DND-41 (cell line): Measurements from ENCODE around the gene EEF1G.

ENCODE experiments used
- CTCF ChIP-seq: IDR thresholded peaks from 2 replicates; pipeline ENCODE4 v1.5.1; 2012; ENCODE audit warnings: borderline replicate concordance, low read length, moderate library complexity, mild to moderate bottlenecking; ENCODE audit not compliant: poor library complexity, severe bottlenecking; ENCODE audit errors: extremely low read depth
- EZH2 ChIP-seq: IDR thresholded peaks from 3 replicates; pipeline ENCODE4 v1.6.1; 2012; ENCODE audit warnings: borderline replicate concordance, low read depth, mild to moderate bottlenecking, moderate library complexity, low read length, inconsistent platforms; ENCODE audit not compliant: severe bottlenecking

DNA sequence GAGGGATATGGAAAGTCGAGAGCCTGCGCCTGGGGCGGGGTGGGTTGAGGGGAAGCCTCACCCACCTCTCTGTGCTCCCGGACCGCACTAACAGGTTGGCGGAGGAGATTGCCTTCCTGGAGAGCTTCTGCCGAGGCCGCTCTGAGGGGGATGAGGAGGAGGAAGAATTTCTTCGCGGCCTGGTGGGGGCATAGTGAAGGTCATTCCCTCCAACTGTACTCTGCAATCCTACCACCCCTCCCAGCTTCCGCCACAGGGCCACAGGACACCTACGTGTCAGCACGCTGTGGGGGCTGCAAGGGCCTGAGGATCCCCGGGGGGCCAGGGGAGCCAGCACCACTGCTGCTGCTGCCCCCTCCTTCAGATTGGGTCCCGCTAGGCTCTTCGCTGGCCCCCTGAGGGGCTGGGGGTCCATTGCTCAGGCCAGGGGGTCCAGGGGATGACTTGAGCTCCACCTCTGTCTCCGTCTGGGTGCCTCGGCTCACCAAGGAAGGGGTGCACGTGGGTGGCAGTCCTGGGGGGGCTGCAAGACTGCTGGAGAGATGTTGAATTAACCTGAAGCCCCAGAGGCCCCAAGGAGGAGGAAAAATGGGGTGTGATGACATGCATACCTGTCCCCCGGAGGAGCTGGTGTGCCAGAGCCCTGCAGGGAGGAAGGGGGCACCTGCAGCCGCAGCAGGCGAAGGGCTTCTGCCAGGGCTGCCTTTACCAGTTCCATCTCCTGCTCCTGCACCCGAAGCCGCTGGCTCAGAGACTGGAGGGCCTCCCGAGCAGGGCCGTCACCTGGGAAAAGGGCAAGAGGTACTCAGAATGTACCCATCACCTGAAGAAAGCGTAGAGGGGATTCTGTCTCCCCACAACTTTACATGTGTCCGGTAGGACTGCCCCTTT is 37.4 kb upstream of the EEF1G start:
- TF ChIP-seq CTCF (no peak), EZH2 (no peak)
